Fibroblast of lung (primary cell): ENCODE measurements around the gene TP63.

Source experiments
- CTCF ChIP-seq, 2 donors: IDR thresholded peaks in 1 of 2; conservative IDR thresholded peaks in 1 of 2; 1 replicate in 1 of 2; 2 replicates in 1 of 2; pipeline ENCODE4 v1.5.1; 2011 to 2012; ENCODE audit warnings: low read length in 2 of 2, control low read depth in 1 of 2, inconsistent platforms in 1 of 2, low read depth in 1 of 2, mild to moderate bottlenecking in 1 of 2
- EZH2 ChIP-seq: IDR thresholded peaks from 2 replicates; pipeline ENCODE4 v1.5.1; 2012; ENCODE audit warnings: low read length, control low read depth, mild to moderate bottlenecking; ENCODE audit errors: missing control alignments

DNA sequence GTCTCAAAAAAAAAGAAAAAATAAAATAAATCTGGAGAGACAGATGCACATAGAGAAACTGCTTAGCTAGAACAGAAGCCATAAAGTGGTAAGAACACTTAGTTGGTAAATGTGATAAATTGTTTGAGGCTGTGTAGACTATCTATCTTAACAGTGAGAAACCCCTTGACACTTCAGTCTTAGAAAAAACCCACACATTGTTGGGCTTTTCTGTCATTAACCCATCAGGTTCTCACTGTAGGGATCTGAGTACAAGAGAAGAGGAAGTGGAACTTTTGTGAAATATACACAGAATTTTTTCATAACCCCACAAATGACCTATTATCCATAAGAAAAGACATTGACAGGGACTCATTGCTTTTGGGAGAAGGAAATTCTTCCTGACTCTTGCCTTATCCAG is 24.4 kb downstream of the TP63 start:
- TF ChIP-seq CTCF (conservative IDR thresholded peaks at IDR 0.05 in 1 of 2, IDR thresholded peaks at IDR 0.05 in 1 of 2; ENCODE audit: low read depth in 1 of 2, low read length in 2 of 2), result no peak
- no peak for TF ChIP-seq EZH2
